Activated T-cell treated with anti-CD3 and anti-CD28 coated beads, Interleukin-2, amount 50 U/mL, for 48 hours (primary cell): ENCODE measurements around the gene MTRR.
"Not testable (repeated sequence)": the region's sequence is repeated elsewhere in the genome, so short reads cannot be mapped to it uniquely, and the experiment has no call there.

ENCODE experiments used
- DNase-seq, 2 experiments: peaks; one replicate each; pipeline ENCODE4 v3.0.0-alpha.2; 2020

MTRR gene

GRCh38 chr5:7902666-7903625 lies 34.0 kb downstream of the MTRR start:
- DNase-seq: no peak

- DNase-seq: no peak
Measured at GRCh38 chr5:7904170-7904569, 35.2 kb downstream of the MTRR start.

- no peak for DNase-seq
Measured at GRCh38 chr5:7907612-7908011, 38.7 kb downstream of the MTRR start.

- no peak for DNase-seq
Measured at GRCh38 chr5:7908317-7908716, 39.4 kb downstream of the MTRR start.

- no peak for DNase-seq
Measured at GRCh38 chr5:7910738-7911428, 41.9 kb downstream of the MTRR start.

- DNase-seq: not testable (repeated sequence)
Measured at GRCh38 chr5:7911429-7911771, 42.5 kb downstream of the MTRR start.

- no peak for DNase-seq
Measured at GRCh38 chr5:7916171-7916804, 47.3 kb downstream of the MTRR start.

- DNase-seq: no peak
Measured at GRCh38 chr5:7917130-7918123, 48.5 kb downstream of the MTRR start.

- no peak for DNase-seq
Measured at GRCh38 chr5:7925961-7926695, 57.2 kb downstream of the MTRR start.

GRCh38 chr5:7926720-7927119 lies 57.8 kb downstream of the MTRR start:
- DNase-seq: no peak

GRCh38 chr5:7927466-7928375 lies 58.8 kb downstream of the MTRR start:
- DNase-seq: peak; percentile 50 to 52

- no peak for DNase-seq
Measured at GRCh38 chr5:7930011-7930410, 61.1 kb downstream of the MTRR start.

GRCh38 chr5:7941692-7942091 lies 72.7 kb downstream of the MTRR start:
- no peak for DNase-seq

GRCh38 chr5:7947301-7947700 lies 78.4 kb downstream of the MTRR start:
- DNase-seq: no peak
